PC-9 (cell line): Measurements from ENCODE around the gene KLF12.

ENCODE experiments used
- CTCF ChIP-seq: fragments of 200-600 bp; sonication (generic); conservative IDR thresholded peaks from 2 replicates; pipeline ENCODE4 v1.6.1; 2017; ENCODE audit warnings: mixed run types, antibody characterized with exemption, mild to moderate bottlenecking, moderate library complexity
- EZH2 ChIP-seq: fragments of 200-600 bp; sonication (generic); IDR thresholded peaks from 2 replicates; pipeline ENCODE4 v1.8.0; 2017; ENCODE audit warnings: antibody characterized with exemption, low read depth

DNA sequence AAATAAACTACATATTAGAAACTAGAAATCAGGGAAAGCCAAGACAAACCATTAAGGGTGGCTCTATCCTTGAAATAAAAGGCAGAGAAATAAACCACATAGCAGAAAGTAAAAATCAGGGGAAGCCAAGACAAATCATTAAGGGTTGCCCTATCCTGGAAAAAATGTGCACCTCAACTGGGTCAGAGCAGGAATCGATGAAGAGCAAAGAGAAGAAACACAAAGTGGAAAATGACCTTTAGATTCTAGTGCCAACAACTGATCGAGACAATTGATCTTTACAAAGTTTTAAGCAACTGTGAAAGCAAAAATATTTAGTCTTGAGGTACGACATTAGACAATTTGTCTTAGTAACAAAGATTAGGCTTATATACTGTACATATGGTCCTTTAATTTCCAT, 26.6 kb downstream of the KLF12 start:
- TF ChIP-seq CTCF: no peak
- no peak for TF ChIP-seq EZH2
